D721Med (cell line): ENCODE results near the gene GFER.
"Not testable (repeated sequence)": the region's sequence is repeated elsewhere in the genome, so short reads cannot be mapped to it uniquely, and the experiment has no call there.

Experiments
- DNase-seq: peaks from one replicate; pipeline ENCODE4 v3.0.0; 2011; ENCODE audit warnings: low spot score; ENCODE audit not compliant: insufficient read length
- FAIRE-seq: peaks from 2 replicates; lab custom pipeline; 2011; peaks lifted over from hg19 to GRCh38; lab: Jason Lieb, UNC
- CTCF ChIP-seq: IDR thresholded peaks from 2 replicates; pipeline ENCODE4 v1.5.1; 2012; ENCODE audit warnings: mild to moderate bottlenecking, control low read depth; ENCODE audit not compliant: insufficient read depth; ENCODE audit errors: missing control alignments

Gene GFER

DNA sequence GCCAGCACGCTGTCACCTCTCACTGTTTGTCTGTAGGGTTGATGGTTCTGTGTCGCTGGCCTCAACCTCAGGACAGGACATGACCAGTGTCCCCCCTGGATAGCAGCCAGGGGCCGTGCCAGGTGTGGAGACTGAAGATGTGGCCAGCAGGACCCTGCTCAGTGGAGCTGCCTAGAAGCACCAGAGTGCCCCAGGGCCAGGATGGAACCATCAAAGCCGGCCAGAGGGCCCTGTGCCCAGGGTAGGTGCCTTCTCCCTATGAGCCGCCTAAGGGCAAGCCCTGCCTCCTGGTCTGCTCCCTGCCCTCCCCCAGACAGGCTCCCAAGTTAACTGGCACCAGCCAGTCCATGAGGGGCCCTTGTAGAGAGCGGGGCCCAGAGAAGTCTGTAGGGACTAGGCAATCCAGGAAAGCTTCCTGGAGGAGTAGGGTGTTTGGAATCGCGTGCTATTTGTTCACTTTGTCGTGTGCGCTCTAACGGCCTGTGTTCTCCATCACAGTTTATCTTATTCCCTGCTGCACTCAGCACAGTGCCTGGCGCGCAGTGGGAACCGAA, 25.2 kb upstream of the GFER start:
- no peak for TF ChIP-seq CTCF
- peak; percentile 3 for DNase-seq
- no peak for FAIRE-seq

DNA sequence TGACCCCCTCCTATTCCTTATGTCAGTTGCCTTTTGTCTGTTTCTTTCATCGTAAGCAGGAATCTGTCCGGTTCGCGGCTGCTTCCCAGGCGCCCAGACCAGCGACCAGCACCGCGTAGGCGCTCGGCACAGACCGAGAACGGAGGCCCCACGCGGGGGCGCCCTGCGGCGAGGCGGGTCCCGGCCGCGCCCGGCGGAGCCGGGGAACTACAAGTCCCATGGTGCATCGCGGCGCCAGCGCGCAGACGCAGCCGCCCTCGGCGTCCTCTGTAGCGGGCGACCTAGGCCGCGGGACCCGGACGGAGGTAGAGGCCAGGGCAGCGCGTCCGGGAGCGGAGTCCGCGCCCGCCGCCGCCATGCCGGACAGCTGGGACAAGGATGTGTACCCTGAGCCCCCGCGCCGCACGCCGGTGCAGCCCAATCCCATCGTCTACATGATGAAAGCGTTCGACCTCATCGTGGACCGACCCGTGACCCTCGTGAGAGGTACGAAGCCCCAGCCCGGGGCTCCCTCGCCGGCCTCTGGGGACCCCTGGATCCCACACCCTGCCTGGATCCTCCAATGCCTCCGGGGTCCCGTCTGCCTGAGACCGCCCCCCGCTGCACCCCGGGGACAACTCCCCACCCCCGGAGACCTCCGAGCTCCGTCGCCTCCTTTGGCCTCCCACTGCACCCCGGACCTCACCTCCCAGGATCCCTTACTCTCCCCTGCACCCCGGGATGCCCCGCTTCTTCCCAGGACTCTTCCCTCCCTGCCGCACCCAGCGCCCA, 24.5 kb upstream of the GFER start, which contains the start of gene NDUFB10:
Gene NDUFB10, plus strand, starts transcription at position 270 of the 771 bp plus-strand sequence. Its CDS starts 87 bp downstream, at position 357.
- DNase-seq (peak; percentile 75), FAIRE-seq (no peak)
- TF ChIP-seq CTCF = peak; percentile 66

DNA sequence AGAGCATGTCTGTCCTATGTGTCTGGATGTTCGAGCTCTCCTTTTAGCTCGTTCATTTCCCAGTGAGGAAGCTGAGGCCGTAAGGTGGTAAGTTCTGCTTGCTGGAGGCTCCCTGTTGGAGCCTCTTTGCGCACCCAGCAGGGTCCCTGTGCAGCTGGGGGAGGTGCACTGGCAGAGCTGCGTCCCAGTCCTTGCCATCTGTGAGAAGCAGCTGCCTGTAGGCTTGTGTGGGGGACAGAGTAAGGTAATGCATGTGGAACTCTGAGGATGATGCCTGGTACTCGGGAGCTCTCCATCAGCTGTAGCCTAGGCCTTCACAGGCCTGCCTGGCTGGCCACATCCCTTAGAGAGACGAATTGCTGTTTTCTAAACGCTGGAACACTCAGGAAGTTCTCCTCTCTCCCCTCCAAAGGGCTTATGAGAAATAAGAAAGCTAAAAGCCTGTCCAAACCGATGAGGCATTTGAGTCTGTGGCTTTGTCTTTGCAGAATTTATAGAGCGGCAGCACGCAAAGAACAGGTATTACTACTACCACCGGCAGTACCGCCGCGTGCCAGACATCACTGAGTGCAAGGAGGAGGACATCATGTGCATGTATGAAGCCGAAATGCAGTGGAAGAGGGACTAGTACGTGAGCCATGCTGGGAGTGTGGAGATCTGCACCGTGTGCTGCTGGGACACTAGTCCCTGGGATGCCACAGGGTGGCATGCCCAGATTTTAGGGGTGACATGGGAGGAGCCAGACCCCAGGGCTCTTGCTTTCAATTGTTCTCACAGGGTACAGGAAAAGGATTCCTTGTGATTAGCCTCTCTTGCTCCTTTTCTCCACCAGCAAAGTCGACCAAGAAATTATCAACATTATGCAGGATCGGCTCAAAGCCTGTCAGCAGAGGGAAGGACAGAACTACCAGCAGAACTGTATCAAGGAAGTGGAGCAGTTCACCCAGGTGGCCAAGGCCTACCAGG, 23.0 kb upstream of the GFER start:
- TF ChIP-seq CTCF = no peak
- FAIRE-seq = no peak
- DNase-seq = peak; percentile 18

GRCh38 chr16:1961651-1962067, 22.3 kb upstream of the GFER start:
- FAIRE-seq (no peak), DNase-seq (peak; percentile 9)
- no peak for TF ChIP-seq CTCF

DNA sequence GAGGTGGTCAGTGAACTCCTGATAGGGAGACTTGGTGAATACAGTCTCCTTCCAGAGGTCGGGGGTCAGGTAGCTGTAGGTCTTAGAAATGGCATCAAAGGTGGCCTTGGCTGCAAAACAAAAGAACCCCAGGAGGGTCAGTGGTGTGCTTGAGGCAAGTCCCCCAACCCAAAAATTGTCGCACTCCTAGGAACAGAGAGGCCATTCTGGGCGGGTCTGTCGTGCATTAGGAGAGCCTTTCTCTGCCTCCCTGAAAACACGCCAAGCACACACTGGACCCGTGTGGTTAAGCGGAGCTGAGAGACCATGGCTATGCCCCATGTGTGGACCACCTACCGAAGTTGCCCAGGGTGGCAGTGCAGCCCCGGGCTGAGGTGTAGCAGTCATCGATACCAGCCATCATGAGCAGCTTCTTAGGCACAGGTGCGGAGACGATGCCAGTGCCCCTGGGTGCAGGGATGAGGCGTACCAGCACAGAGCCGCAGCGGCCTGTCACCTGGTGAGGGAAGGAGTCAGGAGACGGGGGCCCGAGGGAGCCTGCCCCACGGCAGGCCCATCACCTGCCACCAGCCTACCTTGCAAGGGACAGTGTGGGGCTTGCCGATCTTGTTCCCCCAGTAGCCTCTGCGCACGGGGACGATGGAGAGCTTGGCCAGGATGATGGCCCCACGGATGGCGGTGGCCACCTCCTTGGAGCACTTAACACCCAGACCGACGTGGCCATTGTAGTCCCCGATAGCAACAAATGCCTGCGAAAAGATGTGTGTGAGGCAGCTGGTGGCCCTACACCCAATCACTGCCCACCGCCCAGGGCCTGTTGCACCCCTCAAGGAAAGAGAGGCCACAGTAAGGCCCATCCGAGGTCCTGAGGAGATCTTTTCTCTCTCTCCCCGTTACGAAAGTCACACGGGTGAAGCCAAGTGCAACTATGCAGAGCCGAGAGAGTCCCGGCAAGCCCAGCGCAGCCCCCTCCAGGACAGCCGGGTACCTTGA, 21.5 kb upstream of the GFER start:
- FAIRE-seq, DNase-seq: not testable (repeated sequence)

GRCh38 chr16:1963806-1964505, 20.0 kb upstream of the GFER start:
- FAIRE-seq (no peak), DNase-seq (no peak)
- TF ChIP-seq CTCF = no peak
